BJ (cell line): Measurements from ENCODE around the gene TXNRD3. TPM values are rescaled to one million over a fixed set of nuclear protein-coding genes. Genes with fewer than 3 reads are reported as not detected.

ENCODE experiments used
- CTCF ChIA-PET: fragments of 350-600 bp; formaldehyde crosslinking; extraction: SDS; loops from one replicate; lab custom pipeline; 2021; ENCODE audit warnings: antibody characterized with exemption, inconsistent platforms; lab: Yijun Ruan, JAX
- POLR2A ChIA-PET: fragments of 300-600 bp; sonication (Branson Sonifier 250); formaldehyde crosslinking; extraction: SDS; loops from one replicate; lab custom pipeline; 2021; ENCODE audit warnings: antibody characterized with exemption; lab: Charles Lee
- DNase-seq: peaks from one replicate; pipeline ENCODE4 v3.0.0-alpha.2; 2011; ENCODE audit warnings: low read depth
- H3K27me3 ChIP-seq: 2 replicates; pipeline ENCODE4 v1.6.0; 2011; ENCODE audit warnings: low read length; ENCODE audit not compliant: control insufficient read depth, insufficient read depth
- H3K36me3 ChIP-seq: 2 replicates; pipeline ENCODE4 v1.5.1; 2011; ENCODE audit warnings: low read length; ENCODE audit not compliant: control insufficient read depth, insufficient read depth
- H3K4me3 ChIP-seq: 2 replicates; pipeline ENCODE4 v1.5.1; 2011; ENCODE audit warnings: low read depth, mild to moderate bottlenecking, control low read depth, low read length
- CTCF ChIP-seq: IDR thresholded peaks from 2 replicates; pipeline ENCODE4 v1.5.1; 2011; ENCODE audit warnings: low read depth, mild to moderate bottlenecking, control low read depth, inconsistent platforms, low read length, moderate library complexity; ENCODE audit not compliant: insufficient read depth
- polyA plus RNA-seq: library from polyadenylated mRNA; depleted of rRNA; stranded (reverse); fragments of >200 nt; gene quantifications from 2 replicates; pipeline ENCODE4 v1.2.3, GENCODE V29; 2011

TXNRD3 gene
- polyA plus RNA-seq, 1 experiment, result 4.4 TPM

- no peaks in the 10 kb centered on the region for H3K36me3 ChIP-seq
- DNase-seq, result no peak
- no peak for TF ChIP-seq CTCF
- peaks cover 10% of the 10 kb centered on the region for H3K27me3 ChIP-seq
- no peak overlapping the region for H3K4me3 ChIP-seq
- CTCF ChIA-PET, result no interaction called here
- POLR2A ChIA-PET, result interaction anchor here (0.5 kb wide), 1 partner anchor 649 kb away, joined by 3 read pairs; no protein-coding TSS in a partner anchor
Observed at GRCh38 chr3:126582311-126582710, 72.6 kb downstream of the TXNRD3 start.

GRCh38 chr3:126581569-126581968 lies 73.4 kb downstream of the TXNRD3 start:
- ChIA-PET POLR2A (no interaction called here), CTCF (no interaction called here)
- peaks cover 10% of the 10 kb centered on the region for H3K27me3 ChIP-seq
- no peak for DNase-seq
- no peak overlapping the region for H3K4me3 ChIP-seq
- no peak for TF ChIP-seq CTCF
- no peaks in the 10 kb centered on the region for H3K36me3 ChIP-seq

GRCh38 chr3:126580746-126581145 lies 74.2 kb downstream of the TXNRD3 start:
- POLR2A ChIA-PET, result interaction anchor here (0.6 kb wide), 1 partner anchor 30 kb away, joined by 3 read pairs; no protein-coding TSS in a partner anchor
- CTCF ChIA-PET, result no interaction called here
- no peak overlapping the region for H3K4me3 ChIP-seq
- peaks cover 10% of the 10 kb centered on the region for H3K27me3 ChIP-seq
- TF ChIP-seq CTCF, result no peak
- H3K36me3 ChIP-seq, result no peaks in the 10 kb centered on the region
- no peak for DNase-seq

GRCh38 chr3:126578702-126579101 lies 76.2 kb downstream of the TXNRD3 start:
- H3K27me3 ChIP-seq, result peaks cover 10% of the 10 kb centered on the region
- H3K4me3 ChIP-seq, result no peak overlapping the region
- H3K36me3 ChIP-seq, result no peaks in the 10 kb centered on the region
- ChIA-PET POLR2A (no interaction called here), CTCF (no interaction called here)
- no peak for DNase-seq
- no peak for TF ChIP-seq CTCF

- Histone ChIP-seq H3K27me3 (peaks cover 15% of the 10 kb centered on the region), H3K4me3 (no peak overlapping the region), H3K36me3 (no peaks in the 10 kb centered on the region)
- ChIA-PET CTCF (no interaction called here), POLR2A (no interaction called here)
- TF ChIP-seq CTCF, result no peak
- no peak for DNase-seq
Observed at GRCh38 chr3:126577261-126577660, 77.7 kb downstream of the TXNRD3 start.
